ENCODE data around the gene TMEM87B.
"Not testable (repeated sequence)": the region's sequence is repeated elsewhere in the genome, so short reads cannot be mapped to it uniquely, and the experiment has no call there.

The TMEM87B gene

GRCh38 chr2:112133344-112133743 lies 78.3 kb downstream of the TMEM87B start:
- no peak for DNase-seq (ENCODE audit: low read depth)

GRCh38 chr2:112134120-112134519 lies 79.1 kb downstream of the TMEM87B start:
- DNase-seq (ENCODE audit: low read depth): no peak

- DNase-seq (ENCODE audit: low read depth): no peak
These were observed 81.0 kb downstream of the TMEM87B start for GRCh38 chr2:112136096-112136495.

- DNase-seq (ENCODE audit: low read depth): no peak
These were observed 82.6 kb downstream of the TMEM87B start for GRCh38 chr2:112137516-112138158.

GRCh38 chr2:112138159-112139032 lies 83.3 kb downstream of the TMEM87B start, which contains the start of gene FBLN7:
FBLN7 (plus strand) TSS chr2:112138385; CDS start chr2:112138656, 271 bp downstream.
- DNase-seq (ENCODE audit: low read depth): no peak

GRCh38 chr2:112139033-112139614 lies 84.1 kb downstream of the TMEM87B start:
- not testable (repeated sequence) for DNase-seq (ENCODE audit: low read depth)

- not testable (repeated sequence) for DNase-seq (ENCODE audit: low read depth)
These were observed 84.7 kb downstream of the TMEM87B start for GRCh38 chr2:112139661-112140204.

- DNase-seq (ENCODE audit: low read depth): no peak
These were observed 85.2 kb downstream of the TMEM87B start for GRCh38 chr2:112140205-112140802.

GRCh38 chr2:112140899-112141625 lies 86.0 kb downstream of the TMEM87B start:
- no peak for DNase-seq (ENCODE audit: low read depth)

GRCh38 chr2:112141626-112142007 lies 86.5 kb downstream of the TMEM87B start:
- DNase-seq (ENCODE audit: low read depth): no peak

- no peak for DNase-seq (ENCODE audit: low read depth)
These were observed 87.5 kb downstream of the TMEM87B start for GRCh38 chr2:112142525-112143078.

GRCh38 chr2:112143150-112143549 lies 88.1 kb downstream of the TMEM87B start:
- no peak for DNase-seq (ENCODE audit: low read depth)

- DNase-seq (ENCODE audit: low read depth): no peak
These were observed 89.9 kb downstream of the TMEM87B start for GRCh38 chr2:112144966-112145365.

GRCh38 chr2:112147382-112148168 lies 92.5 kb downstream of the TMEM87B start:
- DNase-seq (ENCODE audit: low read depth): no peak

GRCh38 chr2:112148477-112148876 lies 93.4 kb downstream of the TMEM87B start:
- DNase-seq (ENCODE audit: low read depth): no peak

GRCh38 chr2:112149194-112149593 lies 94.1 kb downstream of the TMEM87B start:
- no peak for DNase-seq (ENCODE audit: low read depth)

GRCh38 chr2:112149866-112150435 lies 94.9 kb downstream of the TMEM87B start:
- DNase-seq (ENCODE audit: low read depth): no peak

- DNase-seq (ENCODE audit: low read depth): no peak
These were observed 95.4 kb downstream of the TMEM87B start for GRCh38 chr2:112150447-112150846.

- DNase-seq (ENCODE audit: low read depth): no peak
These were observed 95.8 kb downstream of the TMEM87B start for GRCh38 chr2:112150851-112151250.

- DNase-seq (ENCODE audit: low read depth): no peak
These were observed 96.2 kb downstream of the TMEM87B start for GRCh38 chr2:112151271-112151670.

Data from T follicular helper cell (primary cell).